ENCODE results near the gene CTDP1. TPM values are rescaled to one million over a fixed set of nuclear protein-coding genes. Genes with fewer than 3 reads are reported as not detected.

The CTDP1 gene
- total RNA-seq, 4 donors from 2014 or later: 18.6 to 35.3 (median 27.4) TPM

- Histone ChIP-seq H3K36me3 (no peaks in the 10 kb centered on the region), H3K4me3 (no peak overlapping the region), H3K27me3 (no peaks in the 10 kb centered on the region), H3K9me3 (peaks cover 4% of the 10 kb centered on the region), H3K27ac (no peak overlapping the region), H3K4me1 (no peaks in the 10 kb centered on the region)
- no peak for DNase-seq (ENCODE audit: low spot score in 2 of 2)
- TF ChIP-seq CTCF (IDR thresholded peaks at IDR 0.05) (no peak), POLR2AphosphoS5 (IDR thresholded peaks at IDR 0.05) (no peak), EP300 (IDR thresholded peaks at IDR 0.05) (no peak), POLR2A (IDR thresholded peaks at IDR 0.05) (no peak)
Observed at GRCh38 chr18:79763407-79763806, 83.8 kb downstream of the CTDP1 start.

GRCh38 chr18:79764131-79764530, 84.5 kb downstream of the CTDP1 start:
- peaks cover 4% of the 10 kb centered on the region for H3K9me3 ChIP-seq
- no peaks in the 10 kb centered on the region for H3K27me3 ChIP-seq
- peak in 1 of 2 donors; percentile 55 for DNase-seq (ENCODE audit: low spot score in 2 of 2)
- TF ChIP-seq EP300 (IDR thresholded peaks at IDR 0.05) (no peak), POLR2A (IDR thresholded peaks at IDR 0.05) (no peak), POLR2AphosphoS5 (IDR thresholded peaks at IDR 0.05) (no peak), CTCF (IDR thresholded peaks at IDR 0.05) (no peak)
- H3K27ac ChIP-seq: no peak overlapping the region
- H3K4me3 ChIP-seq: no peak overlapping the region
- H3K36me3 ChIP-seq: no peaks in the 10 kb centered on the region
- H3K4me1 ChIP-seq: no peaks in the 10 kb centered on the region
- no CpG with 5 or more reads among the region's 6 CpGs for WGBS

GRCh38 chr18:79765491-79766245, 86.1 kb downstream of the CTDP1 start:
- Histone ChIP-seq H3K9me3 (peaks cover 4% of the 10 kb centered on the region), H3K27me3 (no peaks in the 10 kb centered on the region), H3K36me3 (no peaks in the 10 kb centered on the region), H3K4me1 (no peaks in the 10 kb centered on the region), H3K27ac (no peak overlapping the region), H3K4me3 (no peak overlapping the region)
- 48% methylated on average over 13 of the region's 14 CpGs for WGBS
- DNase-seq (ENCODE audit: low spot score in 2 of 2): peak in 1 of 2 donors; percentile 48
- TF ChIP-seq POLR2AphosphoS5 (IDR thresholded peaks at IDR 0.05) (no peak), POLR2A (IDR thresholded peaks at IDR 0.05) (no peak), CTCF (IDR thresholded peaks at IDR 0.05) (no peak), EP300 (IDR thresholded peaks at IDR 0.05) (no peak)

GRCh38 chr18:79766308-79766707, 86.7 kb downstream of the CTDP1 start:
- TF ChIP-seq EP300 (IDR thresholded peaks at IDR 0.05) (no peak), POLR2A (IDR thresholded peaks at IDR 0.05) (no peak), CTCF (IDR thresholded peaks at IDR 0.05) (no peak), POLR2AphosphoS5 (IDR thresholded peaks at IDR 0.05) (no peak)
- Histone ChIP-seq H3K4me1 (no peaks in the 10 kb centered on the region), H3K27me3 (no peaks in the 10 kb centered on the region), H3K4me3 (no peak overlapping the region), H3K27ac (no peak overlapping the region), H3K9me3 (peaks cover 4% of the 10 kb centered on the region), H3K36me3 (no peaks in the 10 kb centered on the region)
- peak; percentile 48 to 55 for DNase-seq (ENCODE audit: low spot score in 2 of 2)
- 79% methylated on average over 14 of the region's 16 CpGs for WGBS

GRCh38 chr18:79768745-79769144, 89.1 kb downstream of the CTDP1 start:
- H3K4me3 ChIP-seq: no peak overlapping the region
- no peak for DNase-seq (ENCODE audit: low spot score in 2 of 2)
- no peak overlapping the region for H3K27ac ChIP-seq
- peaks cover 23% of the 10 kb centered on the region for H3K27me3 ChIP-seq
- H3K4me1 ChIP-seq: no peaks in the 10 kb centered on the region
- H3K9me3 ChIP-seq: peaks cover 4% of the 10 kb centered on the region
- no peaks in the 10 kb centered on the region for H3K36me3 ChIP-seq
- no peak for TF ChIP-seq EP300 (IDR thresholded peaks at IDR 0.05)
- TF ChIP-seq POLR2A (IDR thresholded peaks at IDR 0.05): no peak
- TF ChIP-seq CTCF (IDR thresholded peaks at IDR 0.05): no peak
- no peak for TF ChIP-seq POLR2AphosphoS5 (IDR thresholded peaks at IDR 0.05)
- WGBS: 56% methylated on average over 3 of the region's 3 CpGs

Data from suprapubic skin (tissue), 4 donors.